ENCODE data around the gene TTLL8.

GRCh38 chr22:50058061-50058905 lies at the start of gene TTLL8:
- TF ChIP-seq, protein P1, sequence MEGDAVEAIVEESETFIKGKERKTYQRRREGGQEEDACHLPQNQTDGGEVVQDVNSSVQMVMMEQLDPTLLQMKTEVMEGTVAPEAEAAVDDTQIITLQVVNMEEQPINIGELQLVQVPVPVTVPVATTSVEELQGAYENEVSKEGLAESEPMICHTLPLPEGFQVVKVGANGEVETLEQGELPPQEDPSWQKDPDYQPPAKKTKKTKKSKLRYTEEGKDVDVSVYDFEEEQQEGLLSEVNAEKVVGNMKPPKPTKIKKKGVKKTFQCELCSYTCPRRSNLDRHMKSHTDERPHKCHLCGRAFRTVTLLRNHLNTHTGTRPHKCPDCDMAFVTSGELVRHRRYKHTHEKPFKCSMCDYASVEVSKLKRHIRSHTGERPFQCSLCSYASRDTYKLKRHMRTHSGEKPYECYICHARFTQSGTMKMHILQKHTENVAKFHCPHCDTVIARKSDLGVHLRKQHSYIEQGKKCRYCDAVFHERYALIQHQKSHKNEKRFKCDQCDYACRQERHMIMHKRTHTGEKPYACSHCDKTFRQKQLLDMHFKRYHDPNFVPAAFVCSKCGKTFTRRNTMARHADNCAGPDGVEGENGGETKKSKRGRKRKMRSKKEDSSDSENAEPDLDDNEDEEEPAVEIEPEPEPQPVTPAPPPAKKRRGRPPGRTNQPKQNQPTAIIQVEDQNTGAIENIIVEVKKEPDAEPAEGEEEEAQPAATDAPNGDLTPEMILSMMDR (IDR thresholded peaks at IDR 0.05), result no peak
- no peak for TF ChIP-seq POLR2A (IDR thresholded peaks at IDR 0.05)
